Ureter (tissue), 1 donor: Measurements from ENCODE around the gene FAM25G. TPM values are rescaled to one million over a fixed set of nuclear protein-coding genes. Genes with fewer than 3 reads are reported as not detected.

Experiments used
- DNase-seq: peaks from one replicate; pipeline ENCODE4 v3.0.0-alpha.2; 2020; ENCODE audit warnings: low spot score
- total RNA-seq: library from RNA; stranded (reverse); gene quantifications from one replicate; pipeline ENCODE4 v1.2.4, GENCODE V29; 2023
- donor health status: DM: yes; HTN: yes; CAD: no.

FAM25G gene
- total RNA-seq, 1 donor from 2014 or later = not detected

DNA sequence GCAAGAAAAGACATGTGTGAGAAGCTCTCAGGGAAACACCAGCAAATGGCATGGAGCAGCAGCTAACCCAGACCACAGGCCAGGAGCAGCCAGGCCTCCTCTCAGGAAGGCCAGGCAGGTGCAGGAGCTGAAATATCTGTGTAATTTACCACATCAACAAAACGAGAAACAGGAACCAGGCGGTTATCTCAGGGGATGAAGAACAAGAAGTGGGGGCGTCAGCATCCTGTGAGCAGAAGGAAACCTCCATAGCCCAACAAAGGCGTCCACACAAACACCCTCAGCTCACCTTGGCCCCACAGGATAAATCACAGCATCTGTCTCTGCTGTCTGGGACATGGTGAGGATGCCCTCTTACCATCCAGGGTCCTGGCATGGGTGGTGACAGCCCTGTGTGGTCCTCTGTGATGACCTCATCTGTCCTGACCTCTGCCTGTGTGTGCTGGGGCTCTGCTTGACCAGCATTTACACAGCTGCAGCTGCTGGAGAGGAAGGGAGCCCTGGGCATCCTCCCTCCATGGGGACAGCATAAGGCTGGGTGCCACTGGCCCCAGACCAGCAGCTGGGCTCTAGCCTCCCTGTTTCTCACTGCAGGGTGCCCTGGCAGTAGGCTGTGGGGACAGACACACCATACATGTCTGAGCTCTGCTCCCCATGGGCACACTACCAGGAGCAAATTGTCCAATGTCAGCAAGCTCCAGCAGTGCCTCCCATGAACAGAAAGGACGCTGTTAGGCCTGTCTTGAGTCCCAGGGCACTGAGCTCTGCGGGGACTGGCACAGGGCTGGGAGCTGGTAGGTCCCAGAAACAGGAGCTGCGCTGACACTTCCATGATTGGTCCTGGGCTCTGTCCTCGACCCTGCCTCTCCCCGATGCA is 42.2 kb downstream of the FAM25G start:
- DNase-seq = no peak

- no peak for DNase-seq
Measured at GRCh38 chr10:47447705-47448104, 43.8 kb downstream of the FAM25G start.

DNA sequence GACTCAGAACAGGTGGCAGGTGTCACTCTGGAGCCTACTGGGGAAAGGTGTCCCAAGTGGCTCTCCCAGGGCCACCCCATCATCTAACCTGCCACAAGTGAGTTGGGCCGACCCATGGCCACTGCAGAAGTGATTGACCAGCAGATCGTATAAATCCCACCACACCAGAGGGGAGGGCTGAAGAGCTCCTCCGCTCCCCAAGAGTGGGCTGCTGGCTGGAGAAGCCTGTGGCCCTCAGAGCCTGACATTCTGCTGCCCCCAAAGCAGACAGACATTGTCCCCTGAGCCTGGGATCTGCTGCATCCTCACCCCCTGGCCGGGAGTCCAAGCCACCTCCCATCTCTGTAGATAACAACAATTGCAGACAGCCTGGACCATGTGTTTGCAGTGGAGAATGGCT is 44.3 kb downstream of the FAM25G start:
- DNase-seq = no peak

DNA sequence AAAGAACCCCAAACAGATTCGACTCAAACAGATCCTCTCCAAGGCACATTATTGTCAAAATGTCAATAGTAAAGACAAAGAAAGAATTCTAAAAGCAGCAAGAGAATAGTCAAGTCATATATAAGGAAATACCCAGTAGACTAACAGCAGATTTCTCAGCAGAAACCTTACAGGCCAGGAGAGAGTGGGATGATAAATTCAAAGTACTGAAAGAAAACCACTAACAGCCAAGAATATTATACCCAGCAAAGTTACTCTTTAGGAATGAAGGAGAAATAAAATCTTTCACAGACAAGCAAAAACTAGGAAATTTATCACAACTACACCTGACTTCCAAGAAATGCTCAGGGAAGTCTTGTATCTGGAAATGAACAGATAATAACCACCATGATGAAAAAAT is 45.8 kb downstream of the FAM25G start:
- DNase-seq = no peak

- DNase-seq = no peak
Measured at GRCh38 chr10:47444047-47444446, 47.5 kb downstream of the FAM25G start.

DNA sequence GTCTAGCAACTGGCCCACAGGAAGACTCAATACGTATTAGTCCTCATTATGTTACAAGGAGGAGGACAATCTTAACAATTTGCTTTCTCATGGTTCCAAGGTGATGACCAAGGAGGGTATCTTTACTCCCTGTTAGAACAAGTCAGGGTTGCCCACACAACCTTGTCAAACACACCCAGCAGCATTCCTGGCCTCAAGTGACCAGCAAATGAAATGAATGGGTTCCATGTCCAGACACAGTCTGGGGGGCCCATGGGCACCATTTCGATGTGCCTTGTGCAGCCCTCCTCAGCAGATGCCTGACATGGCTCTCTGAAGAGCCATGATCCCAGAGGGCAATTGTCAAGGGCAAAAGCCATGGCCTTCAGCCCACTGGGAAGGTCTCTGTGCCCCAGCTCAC is 48.4 kb downstream of the FAM25G start:
- no peak for DNase-seq

- DNase-seq = no peak
Measured at GRCh38 chr10:47442351-47442750, 49.1 kb downstream of the FAM25G start.

- no peak for DNase-seq
Measured at GRCh38 chr10:47441938-47442337, 49.6 kb downstream of the FAM25G start.

GRCh38 chr10:47440207-47440606 is 51.3 kb downstream of the FAM25G start:
- no peak for DNase-seq

DNA sequence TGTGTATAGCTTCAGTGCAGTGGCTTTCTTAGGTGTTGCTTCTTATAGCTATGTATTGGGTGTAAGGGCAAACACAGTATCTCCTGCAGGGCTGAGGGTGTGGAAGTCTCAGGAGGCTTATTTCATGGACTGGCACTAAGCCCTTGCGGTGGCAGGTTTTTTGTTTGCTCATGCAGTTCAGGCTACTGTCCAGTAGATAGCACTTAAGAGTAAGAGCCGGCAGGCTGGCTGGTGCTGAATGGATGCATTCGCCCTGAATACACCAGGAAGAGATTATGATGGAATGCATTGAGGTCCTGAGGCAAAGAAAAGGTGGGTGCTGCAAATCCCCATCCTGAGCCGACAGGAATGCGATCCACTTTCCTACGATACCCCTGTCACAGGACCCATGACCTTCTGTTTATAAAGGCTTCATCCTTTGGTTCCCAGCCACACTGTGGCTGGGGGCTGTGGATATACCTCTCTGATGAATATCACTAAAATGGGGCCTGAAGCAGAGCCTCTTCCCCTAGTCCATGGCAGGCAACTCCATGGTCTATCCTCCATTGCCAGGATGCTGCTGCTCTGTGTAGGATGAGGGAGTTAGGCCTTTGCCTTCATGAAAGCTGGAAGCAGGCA is 52.5 kb downstream of the FAM25G start:
- DNase-seq = peak; percentile 70

Other genes with a start within 250 kb of the FAM25G start
- 1.5 TPM for gene GDF10, start 191.5 kb downstream of the FAM25G start, total RNA-seq
- gene GDF2, start 169.2 kb downstream of the FAM25G start, total RNA-seq = not detected
- not detected for gene RBP3, start 143.3 kb downstream of the FAM25G start, total RNA-seq
- 1.8 TPM for gene ZNF488, start 107.4 kb downstream of the FAM25G start, total RNA-seq
- 137 TPM for gene ANXA8, start 7.6 kb downstream of the FAM25G start, total RNA-seq
- 23.5 TPM for gene AGAP9, start 31.9 kb upstream of the FAM25G start, total RNA-seq